PC-3 (cell line): ENCODE results near the gene ACTR1A.

Experiments
- EZH2 ChIP-seq: fragments of 300-600 bp; sonication (generic); IDR thresholded peaks from one replicate; pipeline ENCODE4 v1.6.1; 2017; ENCODE audit warnings: antibody characterized with exemption, mild to moderate bottlenecking, low read length; ENCODE audit not compliant: unreplicated experiment
- EZH2phosphoT487 ChIP-seq: fragments of 300-600 bp; sonication (generic); IDR thresholded peaks from 2 replicates; pipeline ENCODE4 v1.6.1; 2018; ENCODE audit warnings: mild to moderate bottlenecking, antibody characterized with exemption, low read length, borderline replicate concordance
- TF ChIP-seq, protein P1 (sequence below): fragments of 300-600 bp; sonication (generic); conservative IDR thresholded peaks from 2 replicates; pipeline ENCODE4 v1.5.1; 2017; ENCODE audit warnings: antibody characterized with exemption, low read depth, mild to moderate bottlenecking, low read length

DNA sequence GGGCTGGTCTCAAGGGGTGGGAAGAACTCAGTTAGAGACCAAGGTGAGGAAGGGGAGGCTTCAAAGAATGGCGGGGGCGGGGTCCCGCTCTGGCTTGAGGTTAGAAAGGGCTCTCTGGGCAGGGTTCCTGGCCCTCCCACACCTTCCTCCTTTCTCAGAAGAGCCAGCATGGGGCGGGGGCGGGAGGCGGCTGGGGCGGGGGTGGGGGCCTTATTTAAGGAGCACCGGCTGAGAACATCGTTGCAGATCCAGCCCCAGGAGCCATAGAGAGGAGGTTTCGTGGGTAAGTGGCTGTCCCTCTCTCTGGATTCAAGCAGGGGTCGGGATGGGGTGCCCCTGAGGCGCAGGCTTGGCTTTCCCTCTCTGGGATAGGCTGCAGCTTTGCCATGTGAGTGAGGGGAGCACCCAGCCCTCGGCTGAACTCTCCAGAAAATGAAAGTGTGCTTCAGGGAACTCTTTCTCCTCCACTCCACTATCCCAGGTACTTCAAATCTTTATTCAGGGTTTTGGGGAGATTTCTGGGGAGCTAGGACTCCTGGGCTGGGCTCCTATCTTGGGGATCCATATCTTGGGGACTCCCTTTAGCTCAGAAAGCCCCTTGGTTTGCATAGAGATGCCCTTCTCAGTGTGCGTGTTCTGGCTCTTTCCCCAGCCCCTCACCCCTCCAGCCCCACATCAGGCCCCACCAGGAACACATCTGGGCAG lies 66.8 kb downstream of the ACTR1A start:
- TF ChIP-seq, protein P1, sequence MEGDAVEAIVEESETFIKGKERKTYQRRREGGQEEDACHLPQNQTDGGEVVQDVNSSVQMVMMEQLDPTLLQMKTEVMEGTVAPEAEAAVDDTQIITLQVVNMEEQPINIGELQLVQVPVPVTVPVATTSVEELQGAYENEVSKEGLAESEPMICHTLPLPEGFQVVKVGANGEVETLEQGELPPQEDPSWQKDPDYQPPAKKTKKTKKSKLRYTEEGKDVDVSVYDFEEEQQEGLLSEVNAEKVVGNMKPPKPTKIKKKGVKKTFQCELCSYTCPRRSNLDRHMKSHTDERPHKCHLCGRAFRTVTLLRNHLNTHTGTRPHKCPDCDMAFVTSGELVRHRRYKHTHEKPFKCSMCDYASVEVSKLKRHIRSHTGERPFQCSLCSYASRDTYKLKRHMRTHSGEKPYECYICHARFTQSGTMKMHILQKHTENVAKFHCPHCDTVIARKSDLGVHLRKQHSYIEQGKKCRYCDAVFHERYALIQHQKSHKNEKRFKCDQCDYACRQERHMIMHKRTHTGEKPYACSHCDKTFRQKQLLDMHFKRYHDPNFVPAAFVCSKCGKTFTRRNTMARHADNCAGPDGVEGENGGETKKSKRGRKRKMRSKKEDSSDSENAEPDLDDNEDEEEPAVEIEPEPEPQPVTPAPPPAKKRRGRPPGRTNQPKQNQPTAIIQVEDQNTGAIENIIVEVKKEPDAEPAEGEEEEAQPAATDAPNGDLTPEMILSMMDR: no peak
- no peak for TF ChIP-seq EZH2
- no peak for TF ChIP-seq EZH2phosphoT487
